Nephron progenitor cell (in vitro differentiated cells): Measurements from ENCODE around the gene EEFSEC.

Experiments used
- DNase-seq: peaks from one replicate; pipeline ENCODE4 v3.0.0; 2021
- H3K27ac Mint-ChIP-seq: 2 replicates; pipeline ENCODE4 v1.8.0; 2021; ENCODE audit warnings: mild to moderate bottlenecking, moderate library complexity, mixed read lengths
- H3K27me3 Mint-ChIP-seq: 2 replicates; pipeline ENCODE4 v1.8.0; 2021; ENCODE audit warnings: mild to moderate bottlenecking, low read depth, mixed read lengths; ENCODE audit not compliant: poor library complexity
- H3K36me3 Mint-ChIP-seq: 2 replicates; pipeline ENCODE4 v1.8.0; 2021; ENCODE audit warnings: low read depth, mixed read lengths
- H3K4me1 Mint-ChIP-seq: 2 replicates; pipeline ENCODE4 v1.8.0; 2021; ENCODE audit warnings: mixed read lengths
- H3K4me3 Mint-ChIP-seq: 2 replicates; pipeline ENCODE4 v1.8.0; 2021; ENCODE audit warnings: mild to moderate bottlenecking, moderate library complexity, mixed read lengths
- H3K9me3 Mint-ChIP-seq: 2 replicates; pipeline ENCODE4 v1.8.0; 2021; ENCODE audit warnings: mild to moderate bottlenecking, moderate library complexity, mixed read lengths
- TF ChIP-seq, protein P1 (sequence below): fragments of 200-600 bp; sonication (generic); IDR thresholded peaks from 2 replicates; pipeline ENCODE4 v1.5.0; 2021; ENCODE audit warnings: antibody characterized with exemption

EEFSEC gene

GRCh38 chr3:128232376-128233178 is 79.3 kb downstream of the EEFSEC start:
- H3K27ac Mint-ChIP-seq: no peak overlapping the region
- H3K36me3 Mint-ChIP-seq: no peaks in the 10 kb centered on the region
- TF ChIP-seq, protein P1, sequence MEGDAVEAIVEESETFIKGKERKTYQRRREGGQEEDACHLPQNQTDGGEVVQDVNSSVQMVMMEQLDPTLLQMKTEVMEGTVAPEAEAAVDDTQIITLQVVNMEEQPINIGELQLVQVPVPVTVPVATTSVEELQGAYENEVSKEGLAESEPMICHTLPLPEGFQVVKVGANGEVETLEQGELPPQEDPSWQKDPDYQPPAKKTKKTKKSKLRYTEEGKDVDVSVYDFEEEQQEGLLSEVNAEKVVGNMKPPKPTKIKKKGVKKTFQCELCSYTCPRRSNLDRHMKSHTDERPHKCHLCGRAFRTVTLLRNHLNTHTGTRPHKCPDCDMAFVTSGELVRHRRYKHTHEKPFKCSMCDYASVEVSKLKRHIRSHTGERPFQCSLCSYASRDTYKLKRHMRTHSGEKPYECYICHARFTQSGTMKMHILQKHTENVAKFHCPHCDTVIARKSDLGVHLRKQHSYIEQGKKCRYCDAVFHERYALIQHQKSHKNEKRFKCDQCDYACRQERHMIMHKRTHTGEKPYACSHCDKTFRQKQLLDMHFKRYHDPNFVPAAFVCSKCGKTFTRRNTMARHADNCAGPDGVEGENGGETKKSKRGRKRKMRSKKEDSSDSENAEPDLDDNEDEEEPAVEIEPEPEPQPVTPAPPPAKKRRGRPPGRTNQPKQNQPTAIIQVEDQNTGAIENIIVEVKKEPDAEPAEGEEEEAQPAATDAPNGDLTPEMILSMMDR: no peak
- H3K4me3 Mint-ChIP-seq: no peak overlapping the region
- H3K9me3 Mint-ChIP-seq: no peaks in the 10 kb centered on the region
- no peaks in the 10 kb centered on the region for H3K27me3 Mint-ChIP-seq
- no peak for DNase-seq
- H3K4me1 Mint-ChIP-seq: peaks cover 51% of the 10 kb centered on the region

- Mint-ChIP-seq H3K27ac (no peak overlapping the region), H3K27me3 (no peaks in the 10 kb centered on the region), H3K4me1 (peaks cover 54% of the 10 kb centered on the region), H3K36me3 (no peaks in the 10 kb centered on the region), H3K9me3 (no peaks in the 10 kb centered on the region), H3K4me3 (no peak overlapping the region)
- TF ChIP-seq, protein P1: no peak
- no peak for DNase-seq
These were observed 82.1 kb downstream of the EEFSEC start for GRCh38 chr3:128235207-128235926.

GRCh38 chr3:128236657-128237056 is 83.4 kb downstream of the EEFSEC start:
- H3K9me3 Mint-ChIP-seq: no peaks in the 10 kb centered on the region
- H3K27me3 Mint-ChIP-seq: peaks cover 2% of the 10 kb centered on the region
- peaks cover 46% of the 10 kb centered on the region for H3K4me1 Mint-ChIP-seq
- H3K36me3 Mint-ChIP-seq: no peaks in the 10 kb centered on the region
- TF ChIP-seq, protein P1: no peak
- peak overlapping the region; percentile 68 for H3K27ac Mint-ChIP-seq
- DNase-seq: no peak
- peak overlapping the region; percentile 8 for H3K4me3 Mint-ChIP-seq

- H3K27ac Mint-ChIP-seq: no peak overlapping the region
- H3K4me1 Mint-ChIP-seq: peaks cover 37% of the 10 kb centered on the region
- H3K36me3 Mint-ChIP-seq: no peaks in the 10 kb centered on the region
- no peaks in the 10 kb centered on the region for H3K9me3 Mint-ChIP-seq
- DNase-seq: no peak
- H3K4me3 Mint-ChIP-seq: no peak overlapping the region
- peaks cover 2% of the 10 kb centered on the region for H3K27me3 Mint-ChIP-seq
- TF ChIP-seq, protein P1: no peak
These were observed 84.3 kb downstream of the EEFSEC start for GRCh38 chr3:128237348-128238183.

DNA sequence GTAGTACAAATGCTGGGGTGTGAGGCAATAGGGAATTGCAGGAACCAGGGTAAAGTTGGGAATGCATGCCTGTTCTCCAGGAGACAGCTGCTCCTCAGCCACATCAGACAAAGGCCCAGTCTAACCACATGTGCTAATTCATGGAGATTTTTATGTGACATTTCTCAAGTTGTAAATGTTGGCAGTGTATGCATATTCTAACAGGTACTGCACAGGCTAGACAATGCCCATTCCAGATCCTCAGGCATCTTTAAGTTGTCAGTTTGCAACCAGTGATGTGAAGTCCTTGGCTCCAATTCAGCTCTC is 84.9 kb downstream of the EEFSEC start:
- H3K4me3 Mint-ChIP-seq: no peak overlapping the region
- H3K4me1 Mint-ChIP-seq: peaks cover 32% of the 10 kb centered on the region
- no peak for DNase-seq

More for the DNA sequence above, 84.9 kb downstream of the EEFSEC start:
- Mint-ChIP-seq H3K36me3 (no peaks in the 10 kb centered on the region), H3K27ac (no peak overlapping the region), H3K27me3 (peaks cover 4% of the 10 kb centered on the region), H3K9me3 (no peaks in the 10 kb centered on the region)
- TF ChIP-seq, protein P1: no peak
